Stimulated activated CD4-positive, alpha-beta T cell treated with anti-CD3 and anti-CD28 coated beads, Interleukin-12 subunit alpha, Interleukin-12 subunit beta, amount 100 ng/mL, for 48 hours (primary cell): ENCODE data around the gene MED29.
A peak's percentile ranks its signal among the peaks of the same experiment; 100 is the strongest.

Experiments
- DNase-seq, 3 donors: peaks; one replicate each; pipeline ENCODE4 v3.0.0-alpha.2; 2020; ENCODE audit warnings: low read depth in 2 of 3, low spot score in 1 of 3

Gene MED29

GRCh38 chr19:39390751-39391437 lies at the start of gene MED29, which contains the start of gene PAF1:
Gene MED29, plus strand, starts transcription at chr19:39391378. Its CDS starts 45 bp downstream, at chr19:39391423.
Gene PAF1, minus strand, starts transcription at chr19:39391106. Its CDS starts 242 bp downstream, at chr19:39390864.
- DNase-seq, result peak; percentile 94 to 95 (median 95)

- DNase-seq, result peak; percentile 97 to 99 (median 99)
Measured at GRCh38 chr19:39341719-39342604, 49.2 kb upstream of the MED29 start, which contains the start of gene SAMD4B. Gene SAMD4B, plus strand, starts transcription at chr19:39342421. Its CDS starts 14,473 bp downstream, at chr19:39356894.

GRCh38 chr19:39342647-39343305 lies 48.4 kb upstream of the MED29 start:
- no peak for DNase-seq

GRCh38 chr19:39345956-39346355 lies 45.2 kb upstream of the MED29 start:
- no peak for DNase-seq

- no peak for DNase-seq
Measured at GRCh38 chr19:39347332-39348164, 43.6 kb upstream of the MED29 start.

GRCh38 chr19:39349326-39349725 lies 41.9 kb upstream of the MED29 start:
- DNase-seq, result no peak

GRCh38 chr19:39350156-39350555 lies 41.0 kb upstream of the MED29 start:
- DNase-seq, result no peak

GRCh38 chr19:39351537-39352064 lies 39.6 kb upstream of the MED29 start:
- peak in 2 of 3 donors; percentile 34 to 70 for DNase-seq

GRCh38 chr19:39352381-39353255 lies 38.6 kb upstream of the MED29 start:
- DNase-seq, result no peak

GRCh38 chr19:39355253-39355652 lies 35.9 kb upstream of the MED29 start:
- no peak for DNase-seq

GRCh38 chr19:39356073-39356472 lies 35.1 kb upstream of the MED29 start:
- DNase-seq, result no peak

GRCh38 chr19:39356647-39357046 lies 34.5 kb upstream of the MED29 start:
- no peak for DNase-seq

- DNase-seq, result no peak
Measured at GRCh38 chr19:39359026-39359425, 32.2 kb upstream of the MED29 start.

GRCh38 chr19:39360599-39360998 lies 30.6 kb upstream of the MED29 start:
- no peak for DNase-seq

- no peak for DNase-seq
Measured at GRCh38 chr19:39362682-39363657, 28.2 kb upstream of the MED29 start.

- DNase-seq, result no peak
Measured at GRCh38 chr19:39363901-39364457, 27.2 kb upstream of the MED29 start.

GRCh38 chr19:39365531-39365930 lies 25.6 kb upstream of the MED29 start:
- DNase-seq, result no peak

- DNase-seq, result no peak
Measured at GRCh38 chr19:39369200-39369599, 22.0 kb upstream of the MED29 start.
